ENCODE results near the gene OR4N2.
"Not testable (repeated sequence)": the region's sequence is repeated elsewhere in the genome, so short reads cannot be mapped to it uniquely, and the experiment has no call there.

The OR4N2 gene

GRCh38 chr14:19803470-19803869 is at the start of gene OR4N2:
Gene OR4N2 (plus strand): TSS chr14:19803770. CDS start chr14:19827449, 23,679 bp downstream.
- not testable (repeated sequence) for DNase-seq

- DNase-seq: no peak
- TF ChIP-seq GATA1 (IDR thresholded peaks at IDR 0.05; ENCODE audit: low read depth, low read length): no peak
- TF ChIP-seq POLR2A (IDR thresholded peaks at IDR 0.05; ENCODE audit: low read length): no peak
Observed at GRCh38 chr14:19754172-19754571, 49.4 kb upstream of the OR4N2 start.

DNA sequence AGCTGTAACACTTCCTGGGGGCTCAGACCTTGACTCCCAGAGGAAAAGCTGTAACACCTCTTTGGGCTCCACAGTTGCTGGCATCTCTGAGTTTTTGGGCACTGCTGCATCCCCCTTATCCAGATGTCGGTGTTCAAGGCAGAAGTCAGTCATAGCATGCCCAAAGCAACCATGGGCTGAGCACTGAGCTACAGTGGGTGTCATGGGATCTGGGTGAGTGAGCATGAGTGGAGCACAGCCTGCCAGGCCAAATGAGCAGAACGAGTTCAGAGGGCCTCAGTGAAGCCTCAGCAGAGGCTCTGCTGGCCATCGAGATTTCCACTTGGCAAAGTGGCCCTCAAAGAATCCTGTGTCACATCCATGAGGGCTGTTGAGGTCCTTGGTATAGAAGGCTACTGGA is 32.1 kb upstream of the OR4N2 start:
- DNase-seq: not testable (repeated sequence)

DNA sequence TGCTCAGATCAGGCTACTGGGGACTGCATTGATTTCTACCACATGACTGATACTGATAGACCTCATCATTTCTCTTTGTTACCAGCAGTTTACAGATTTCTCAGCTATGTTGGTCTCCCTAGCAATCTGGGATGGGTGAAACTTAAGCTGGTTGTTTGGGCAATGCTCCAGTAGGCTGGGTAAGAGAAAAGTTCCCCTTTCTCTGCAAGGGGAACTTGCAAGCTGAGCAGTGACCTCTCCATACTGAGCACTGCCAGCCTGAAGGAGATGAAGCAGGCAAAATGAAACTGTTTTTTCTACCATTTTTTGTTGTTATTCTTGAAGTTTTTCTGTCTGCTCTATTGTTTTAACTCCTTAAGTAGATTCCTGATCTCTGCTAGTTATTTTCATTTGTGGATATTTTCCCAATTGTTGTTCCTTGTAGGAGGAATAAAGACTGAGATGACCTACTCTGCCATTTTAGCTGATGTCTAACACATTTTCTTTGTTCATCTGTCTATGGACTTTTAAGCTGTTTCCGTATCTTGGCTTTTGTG is 31.6 kb upstream of the OR4N2 start:
- TF ChIP-seq POLR2A (IDR thresholded peaks at IDR 0.05; ENCODE audit: low read length) (no peak), GATA1 (IDR thresholded peaks at IDR 0.05; ENCODE audit: low read depth, low read length) (no peak)
- no peak for DNase-seq

- not testable (repeated sequence) for DNase-seq
Observed at GRCh38 chr14:19772454-19772853, 31.1 kb upstream of the OR4N2 start.

DNA sequence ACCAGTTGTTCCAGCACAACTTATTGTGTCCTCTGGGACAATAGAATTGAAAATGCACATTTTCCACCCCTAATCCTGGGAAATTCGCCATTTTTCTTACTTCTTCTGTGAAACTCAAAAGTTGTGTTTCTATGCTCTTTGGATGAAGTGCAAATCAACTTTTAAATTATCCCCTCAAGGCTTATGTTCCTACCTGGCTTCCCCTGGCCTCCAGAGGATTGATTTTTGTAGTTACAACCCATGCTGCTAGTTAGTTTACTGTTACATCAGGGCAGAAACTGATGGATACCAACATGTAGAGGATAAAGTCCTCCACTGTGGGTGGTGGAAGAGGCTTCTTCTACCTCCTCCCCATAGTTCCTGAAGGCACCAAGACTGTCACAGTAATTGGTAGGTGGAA is 30.4 kb upstream of the OR4N2 start, which contains the start of gene OR4M1:
Gene OR4M1, plus strand, starts transcription at position 301 of the 400 bp plus-strand sequence. CDS start 6,819 bp downstream, outside the sequence.
- not testable (repeated sequence) for DNase-seq

DNA sequence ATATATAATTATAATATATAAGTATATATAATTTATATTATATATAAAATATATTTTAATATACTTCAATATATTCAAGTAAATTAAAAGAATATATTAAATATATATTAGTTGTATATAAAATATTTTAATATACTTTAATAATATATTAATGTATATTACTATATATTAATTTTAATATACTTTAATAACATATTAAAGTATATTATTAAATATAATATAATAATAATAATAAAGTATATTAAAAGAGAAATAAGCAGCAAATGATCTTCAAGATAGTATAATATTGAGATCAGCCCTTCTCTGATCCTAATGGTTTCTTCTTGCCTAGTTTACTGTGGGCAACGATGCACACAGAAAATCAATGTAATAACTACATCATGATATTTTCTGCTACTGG is 28.0 kb upstream of the OR4N2 start:
- no peak for DNase-seq
- TF ChIP-seq POLR2A (IDR thresholded peaks at IDR 0.05; ENCODE audit: low read length): no peak
- no peak for TF ChIP-seq GATA1 (IDR thresholded peaks at IDR 0.05; ENCODE audit: low read depth, low read length)

GRCh38 chr14:19785848-19786247 is 17.7 kb upstream of the OR4N2 start:
- not testable (repeated sequence) for DNase-seq

DNA sequence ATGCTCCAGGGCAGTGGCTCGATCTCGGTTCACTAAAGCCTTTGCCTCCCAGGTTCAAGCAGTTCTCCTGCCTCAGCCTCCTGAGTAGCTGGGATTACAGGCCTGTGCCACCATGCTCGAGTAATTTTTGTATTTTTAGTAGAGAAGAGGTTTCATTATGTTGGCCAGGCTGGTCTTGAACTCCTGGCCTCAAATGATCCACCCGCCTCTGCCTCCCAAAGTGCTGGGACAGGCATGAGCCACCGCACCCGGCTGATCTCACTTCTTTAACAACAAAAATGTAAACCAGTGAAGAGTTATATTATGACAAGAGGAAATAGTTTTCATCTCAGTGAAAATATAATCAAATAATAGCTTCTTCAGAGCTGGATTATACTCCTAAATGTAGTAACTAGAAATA is 16.3 kb upstream of the OR4N2 start:
- DNase-seq: not testable (repeated sequence)

DNA sequence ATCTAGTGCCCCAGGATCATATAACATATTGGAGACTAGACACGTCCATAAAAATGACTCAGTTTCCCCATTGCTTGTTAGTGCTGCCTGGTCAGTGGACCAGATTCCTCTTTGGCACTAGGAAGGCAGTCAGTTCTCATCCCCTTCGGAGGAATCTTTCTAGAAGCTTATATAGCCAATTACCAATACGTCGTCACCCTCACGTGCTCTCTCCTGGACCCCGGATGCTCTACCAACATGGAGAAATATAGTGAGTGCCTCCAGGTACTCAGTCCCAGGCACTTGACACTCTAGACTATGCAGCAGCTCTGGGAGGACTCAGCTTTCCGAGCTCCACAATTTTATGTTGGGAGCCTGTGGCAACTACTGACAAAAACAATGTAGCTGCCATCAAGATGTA is 15.4 kb upstream of the OR4N2 start:
- DNase-seq: not testable (repeated sequence)

DNA sequence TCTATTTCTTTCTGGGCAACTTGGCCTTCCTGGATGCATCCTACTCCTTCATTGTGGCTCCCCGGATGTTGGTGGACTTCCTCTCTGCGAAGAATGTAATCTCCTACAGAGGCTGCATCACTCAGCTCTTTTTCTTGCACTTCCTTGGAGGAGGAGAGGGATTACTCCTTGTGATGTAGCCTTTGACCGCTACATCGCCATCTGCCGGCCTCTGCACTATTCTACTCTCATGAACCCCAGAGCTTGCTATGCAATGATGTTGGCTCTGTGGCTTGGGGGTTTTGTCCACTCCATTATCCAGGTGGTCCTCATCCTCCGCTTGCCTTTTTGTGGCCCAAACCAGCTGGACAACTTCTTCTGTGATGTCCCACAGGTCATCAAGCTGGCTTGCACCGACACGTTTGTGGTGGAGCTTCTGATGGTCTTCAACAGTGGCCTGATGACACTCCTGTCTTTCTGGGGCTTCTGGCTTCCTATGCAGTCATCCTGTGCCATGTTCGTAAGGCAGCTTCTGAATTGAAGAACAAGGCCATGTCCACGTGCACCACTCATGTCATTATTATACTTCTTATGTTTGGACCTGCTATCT is 7.0 kb upstream of the OR4N2 start:
- DNase-seq: not testable (repeated sequence)

DNA sequence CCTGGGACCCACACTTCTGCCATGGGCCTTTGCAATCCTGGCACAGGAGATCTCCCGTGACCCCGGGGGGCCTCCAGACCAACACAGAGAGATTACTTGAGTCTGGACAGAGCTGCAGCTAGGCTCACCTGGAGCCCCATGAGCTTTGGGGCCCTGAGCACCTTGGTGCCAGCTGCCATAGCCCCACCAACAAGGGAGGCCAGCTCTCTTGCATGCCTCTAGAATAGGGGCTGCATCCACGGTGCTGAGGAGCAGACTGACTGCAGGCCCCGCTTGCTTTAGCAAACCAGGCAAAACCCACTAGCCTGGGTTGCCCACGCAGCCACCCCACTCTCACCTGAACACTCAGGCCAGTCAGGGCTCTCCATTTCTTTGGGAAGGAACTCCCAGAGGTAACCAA is 3.7 kb upstream of the OR4N2 start:
- TF ChIP-seq GATA1 (IDR thresholded peaks at IDR 0.05; ENCODE audit: low read depth, low read length) (no peak), POLR2A (IDR thresholded peaks at IDR 0.05; ENCODE audit: low read length) (no peak)
- DNase-seq: no peak

GRCh38 chr14:19800282-19801117 is 3.1 kb upstream of the OR4N2 start:
- TF ChIP-seq GATA1 (IDR thresholded peaks at IDR 0.05; ENCODE audit: low read depth, low read length): no peak
- no peak for TF ChIP-seq POLR2A (IDR thresholded peaks at IDR 0.05; ENCODE audit: low read length)
- DNase-seq: no peak

DNA sequence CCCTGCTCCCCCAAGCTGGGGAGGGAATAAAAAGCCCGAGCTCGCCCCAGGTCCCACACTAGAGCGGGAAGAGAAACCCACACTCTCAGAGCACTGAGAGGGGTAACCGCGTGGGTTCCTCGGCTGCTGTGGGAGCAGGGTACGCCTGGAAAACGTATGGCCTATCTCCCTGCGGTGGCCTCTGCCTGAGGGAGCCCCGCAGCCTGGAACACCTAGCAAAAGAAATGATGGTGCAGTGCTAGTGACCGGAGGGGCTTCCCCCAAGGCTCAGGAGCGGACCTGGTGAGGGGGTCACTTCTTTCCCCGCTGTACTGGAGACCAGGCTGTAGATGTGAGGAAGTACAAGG is 2.5 kb upstream of the OR4N2 start:
- DNase-seq: no peak
- no peak for TF ChIP-seq POLR2A (IDR thresholded peaks at IDR 0.05; ENCODE audit: low read length)
- TF ChIP-seq GATA1 (IDR thresholded peaks at IDR 0.05; ENCODE audit: low read depth, low read length): no peak

DNA sequence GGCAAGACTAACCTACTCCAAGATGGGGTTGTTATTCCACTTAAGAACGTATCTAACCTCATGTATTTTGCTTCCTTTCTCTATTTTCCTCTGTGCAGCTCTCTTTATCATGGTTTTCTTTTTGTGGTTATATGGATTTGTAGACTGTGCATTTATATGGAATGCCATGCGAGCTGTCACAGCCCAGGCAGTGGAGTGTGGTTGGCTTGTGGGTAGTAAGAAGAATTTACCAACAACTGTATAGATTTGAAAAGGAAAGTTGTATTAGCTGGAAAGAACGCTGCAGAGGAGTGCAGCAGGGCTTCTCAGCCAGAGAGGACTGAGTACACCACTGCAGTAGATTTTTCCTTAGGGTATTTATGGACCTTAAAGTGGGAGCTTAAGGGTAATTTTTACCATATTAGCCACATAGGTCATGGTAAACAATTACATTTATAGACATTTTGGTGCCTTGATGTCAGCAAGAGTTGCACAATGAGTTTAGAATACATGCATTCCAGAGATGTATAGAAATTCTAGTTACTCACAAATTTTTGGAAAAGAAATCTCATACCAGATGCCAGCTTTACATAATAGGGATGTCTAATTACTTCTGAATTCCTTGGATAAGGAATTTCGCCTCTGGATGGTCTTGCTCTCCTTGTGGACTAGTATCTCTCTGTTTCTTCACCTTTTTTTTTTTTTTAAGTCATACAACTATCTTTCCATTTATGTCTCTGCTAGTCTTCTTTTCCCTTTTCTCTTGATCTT is 9.8 kb downstream of the OR4N2 start:
- DNase-seq: not testable (repeated sequence)

GRCh38 chr14:19819879-19820278 is 16.3 kb downstream of the OR4N2 start:
- DNase-seq: not testable (repeated sequence)

DNA sequence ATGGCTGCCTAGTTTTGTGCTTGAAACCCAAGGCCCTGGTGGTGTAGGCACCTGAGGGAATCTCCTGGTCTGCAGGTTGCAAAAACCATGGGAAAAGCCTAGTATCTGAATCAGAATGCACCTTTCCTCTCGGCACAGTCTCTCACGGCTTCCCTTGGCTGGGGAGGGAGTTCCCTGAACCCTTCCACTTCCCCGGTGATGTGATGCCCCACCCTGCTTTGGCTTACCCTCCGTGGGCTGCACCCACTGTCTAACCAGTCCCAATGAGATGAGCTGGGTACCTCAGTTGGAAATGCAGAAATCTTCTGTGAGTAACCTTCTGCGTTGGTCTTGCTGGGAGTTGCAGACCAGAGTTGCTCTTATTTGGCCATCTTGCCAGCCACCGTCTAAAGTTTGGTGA is 17.4 kb downstream of the OR4N2 start:
- not testable (repeated sequence) for DNase-seq
